T-helper 1 cell treated with Interleukin-12 subunit alpha and Interleukin-12 subunit beta and Interleukin-4 antibody, amounts not matched to agents 30 μg/mL and 1 μg/mL, for 36 hours (primary cell): ENCODE data around the gene LMBR1L.

Experiments used
- H3K27ac Mint-ChIP-seq: one replicate; pipeline ENCODE4 v1.8.0; 2021; ENCODE audit warnings: mild to moderate bottlenecking, mixed read lengths
- H3K27me3 Mint-ChIP-seq: one replicate; pipeline ENCODE4 v1.8.0; 2021; ENCODE audit warnings: low read depth, mixed read lengths
- H3K36me3 Mint-ChIP-seq: one replicate; pipeline ENCODE4 v1.8.0; 2021; ENCODE audit warnings: low read depth, mixed read lengths
- H3K4me1 Mint-ChIP-seq: one replicate; pipeline ENCODE4 v1.8.0; 2021; ENCODE audit warnings: low read depth, mixed read lengths
- H3K4me3 Mint-ChIP-seq: one replicate; pipeline ENCODE4 v1.8.0; 2021; ENCODE audit warnings: mild to moderate bottlenecking, moderate library complexity, mixed read lengths
- H3K9me3 Mint-ChIP-seq: one replicate; pipeline ENCODE4 v1.8.0; 2021; ENCODE audit warnings: mixed read lengths

LMBR1L gene

GRCh38 chr12:49097381-49097780, 13.3 kb downstream of the LMBR1L start:
- peaks cover 28% of the 10 kb centered on the region for H3K27me3 Mint-ChIP-seq
- H3K4me3 Mint-ChIP-seq = no peak overlapping the region
- H3K27ac Mint-ChIP-seq = no peak overlapping the region
- no peaks in the 10 kb centered on the region for H3K9me3 Mint-ChIP-seq
- H3K4me1 Mint-ChIP-seq = peaks cover 12% of the 10 kb centered on the region
- H3K36me3 Mint-ChIP-seq = peaks cover 35% of the 10 kb centered on the region

- Mint-ChIP-seq H3K4me3 (peak overlapping the region; percentile 32), H3K27ac (no peak overlapping the region), H3K36me3 (peaks cover 26% of the 10 kb centered on the region), H3K9me3 (no peaks in the 10 kb centered on the region), H3K4me1 (peaks cover 28% of the 10 kb centered on the region), H3K27me3 (peaks cover 51% of the 10 kb centered on the region)
Measured at GRCh38 chr12:49094975-49095365, 15.7 kb downstream of the LMBR1L start.

DNA sequence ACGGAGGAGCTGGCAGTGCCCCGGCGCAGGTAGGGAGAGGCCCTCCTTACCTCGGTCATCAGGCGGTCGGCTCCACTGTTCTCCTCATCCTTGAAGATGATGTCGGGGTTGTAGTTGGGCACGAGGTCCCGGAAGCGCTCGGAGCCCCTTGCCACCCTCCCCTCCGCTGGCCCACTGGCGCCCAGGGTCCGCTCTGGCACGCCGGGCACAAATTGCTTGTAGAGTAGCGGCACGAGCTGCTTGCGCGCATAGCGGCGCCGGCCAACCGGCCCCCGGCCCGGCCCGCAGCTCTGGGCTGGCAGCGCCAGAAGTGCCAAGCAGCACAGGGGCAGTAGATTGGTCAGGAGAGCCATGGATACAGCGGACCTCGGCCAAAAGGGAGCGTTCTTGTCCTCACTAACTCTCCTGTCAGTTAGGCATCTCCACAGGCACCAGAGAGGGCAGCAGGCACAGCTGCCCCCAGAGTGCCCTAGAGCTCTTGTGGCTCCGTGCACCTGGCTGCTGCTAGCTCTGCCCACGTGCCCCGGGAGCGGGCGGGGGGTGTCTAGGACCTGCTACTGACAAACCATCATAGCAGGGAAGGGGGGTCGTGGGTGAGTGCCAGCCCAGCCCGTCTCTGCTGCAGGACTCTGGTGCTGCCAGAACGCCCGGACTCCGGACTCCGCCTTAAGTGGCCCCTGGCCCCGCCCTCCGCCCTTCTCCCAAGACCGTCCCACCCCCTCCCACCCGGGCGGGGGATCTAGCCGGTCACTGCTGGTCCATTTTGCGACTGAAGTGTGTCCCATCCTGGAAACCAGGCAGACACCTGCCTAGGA, 16.3 kb downstream of the LMBR1L start, which contains the start of gene DHH:
Gene DHH (minus strand): TSS at position 642 of the 815 bp plus-strand sequence. CDS start 289 bp downstream, at position 353.
- no peaks in the 10 kb centered on the region for H3K9me3 Mint-ChIP-seq
- H3K27ac Mint-ChIP-seq = no peak within 1 kb of the TSS
- peak within 1 kb of the TSS; percentile 32 for H3K4me3 Mint-ChIP-seq
- peaks cover 55% of the 10 kb centered on the region for H3K27me3 Mint-ChIP-seq
- H3K36me3 Mint-ChIP-seq = peaks cover 22% of the 10 kb centered on the region
- peaks cover 31% of the 10 kb centered on the region for H3K4me1 Mint-ChIP-seq

DNA sequence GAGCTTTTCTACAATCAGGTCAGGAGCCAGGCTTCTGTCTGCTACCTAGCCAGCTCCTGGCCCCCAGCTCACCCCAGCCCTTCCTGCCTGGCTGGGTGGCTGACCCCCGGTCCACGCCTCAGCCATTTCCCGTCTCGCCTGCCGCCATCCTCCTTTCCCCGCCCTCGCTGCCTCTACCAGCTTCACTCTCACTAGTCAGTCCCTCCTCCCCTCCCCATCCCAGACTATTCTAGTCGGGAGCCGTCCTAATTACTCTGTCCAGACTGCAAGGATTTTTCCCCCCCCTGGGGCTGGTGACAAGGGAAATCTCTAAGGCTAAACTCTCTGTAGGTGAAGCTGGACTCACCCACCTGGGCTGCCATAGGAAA, 16.9 kb downstream of the LMBR1L start:
- H3K36me3 Mint-ChIP-seq = peaks cover 22% of the 10 kb centered on the region
- H3K9me3 Mint-ChIP-seq = no peaks in the 10 kb centered on the region
- no peak overlapping the region for H3K27ac Mint-ChIP-seq
- peaks cover 32% of the 10 kb centered on the region for H3K4me1 Mint-ChIP-seq
- H3K4me3 Mint-ChIP-seq = peak overlapping the region; percentile 14
- peaks cover 58% of the 10 kb centered on the region for H3K27me3 Mint-ChIP-seq

DNA sequence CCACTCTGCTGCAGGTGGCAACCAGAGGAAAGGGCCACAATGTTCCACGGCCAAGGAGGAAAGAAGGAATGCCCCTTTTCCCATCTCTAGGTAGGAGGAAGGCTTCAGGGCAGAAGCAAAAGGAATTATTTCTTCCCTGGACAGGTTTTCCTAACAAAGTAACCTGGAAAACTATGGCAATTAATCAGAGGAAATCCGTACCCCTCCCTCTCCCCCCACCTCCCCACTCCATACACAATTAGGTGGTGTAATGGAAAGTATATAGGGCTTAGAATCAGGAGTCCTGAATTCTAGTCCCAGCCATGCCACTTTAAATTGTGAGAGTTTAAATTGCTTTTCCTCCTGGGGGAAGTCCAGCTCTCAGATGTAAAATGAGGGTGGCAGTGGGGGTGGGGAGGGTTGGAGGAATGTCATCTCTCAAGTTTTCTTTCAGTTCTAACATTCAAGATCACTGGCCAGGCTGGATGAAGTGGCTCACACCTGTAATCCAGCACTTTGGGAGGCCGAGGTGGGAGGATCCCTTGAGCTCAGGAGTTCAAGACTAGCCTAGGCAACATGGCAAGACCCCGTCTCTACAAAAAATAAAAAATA, 17.7 kb downstream of the LMBR1L start:
- peaks cover 16% of the 10 kb centered on the region for H3K36me3 Mint-ChIP-seq
- no peak overlapping the region for H3K27ac Mint-ChIP-seq
- no peak overlapping the region for H3K4me3 Mint-ChIP-seq
- peaks cover 40% of the 10 kb centered on the region for H3K4me1 Mint-ChIP-seq
- H3K9me3 Mint-ChIP-seq = no peaks in the 10 kb centered on the region
- peaks cover 65% of the 10 kb centered on the region for H3K27me3 Mint-ChIP-seq

GRCh38 chr12:49092086-49092815, 18.4 kb downstream of the LMBR1L start:
- Mint-ChIP-seq H3K36me3 (peaks cover 15% of the 10 kb centered on the region), H3K27ac (no peak overlapping the region), H3K4me3 (peak overlapping the region; percentile 65), H3K27me3 (peaks cover 65% of the 10 kb centered on the region), H3K9me3 (no peaks in the 10 kb centered on the region), H3K4me1 (peaks cover 45% of the 10 kb centered on the region)

GRCh38 chr12:49091836-49092085, 18.9 kb downstream of the LMBR1L start:
- Mint-ChIP-seq H3K4me1 (peaks cover 49% of the 10 kb centered on the region), H3K4me3 (no peak overlapping the region), H3K27me3 (peaks cover 65% of the 10 kb centered on the region), H3K36me3 (peaks cover 14% of the 10 kb centered on the region), H3K27ac (no peak overlapping the region), H3K9me3 (no peaks in the 10 kb centered on the region)

DNA sequence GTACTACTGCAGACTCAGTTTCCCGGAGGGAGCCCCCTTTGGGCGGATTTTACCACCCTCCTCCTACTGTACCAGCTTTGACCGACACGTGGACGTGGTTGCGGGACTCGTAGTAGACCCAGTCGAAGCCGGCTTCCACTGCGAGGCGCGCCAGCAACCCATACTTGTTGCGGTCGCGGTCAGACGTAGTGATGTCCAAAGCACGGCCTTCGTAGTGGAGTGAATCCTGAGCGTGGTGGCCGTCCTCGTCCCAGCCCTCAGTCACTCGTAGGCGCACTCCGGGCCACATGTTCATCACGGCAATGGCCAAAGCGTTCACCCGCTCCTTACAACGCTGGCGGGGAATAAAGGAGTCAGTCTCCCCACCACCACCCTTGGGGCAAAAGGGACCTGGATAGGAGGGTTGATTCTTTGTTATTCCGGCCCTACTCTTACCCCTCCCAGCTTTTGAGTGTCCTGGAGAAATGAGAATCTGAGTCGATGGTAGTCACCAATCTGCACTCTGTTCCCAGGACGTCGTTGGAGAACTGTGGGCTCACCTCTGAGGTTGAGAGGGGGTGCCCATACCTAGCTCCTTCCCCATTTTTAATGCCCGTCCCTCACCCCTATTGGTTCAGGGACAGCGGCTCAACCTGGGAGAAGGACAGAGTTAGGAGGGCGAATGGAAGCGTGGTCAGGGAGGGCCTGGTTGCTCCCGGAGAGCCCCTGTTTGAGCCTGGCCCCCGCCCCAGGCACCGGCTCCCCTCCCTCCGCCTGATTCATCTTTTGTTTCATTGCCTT, 19.4 kb downstream of the LMBR1L start:
- no peak overlapping the region for H3K4me3 Mint-ChIP-seq
- H3K36me3 Mint-ChIP-seq = peaks cover 9% of the 10 kb centered on the region
- no peak overlapping the region for H3K27ac Mint-ChIP-seq
- H3K4me1 Mint-ChIP-seq = peaks cover 51% of the 10 kb centered on the region
- H3K9me3 Mint-ChIP-seq = no peaks in the 10 kb centered on the region
- peaks cover 65% of the 10 kb centered on the region for H3K27me3 Mint-ChIP-seq

GRCh38 chr12:49089821-49090773, 20.6 kb downstream of the LMBR1L start:
- Mint-ChIP-seq H3K9me3 (no peaks in the 10 kb centered on the region), H3K27me3 (peaks cover 58% of the 10 kb centered on the region), H3K4me1 (peaks cover 51% of the 10 kb centered on the region), H3K36me3 (peaks cover 2% of the 10 kb centered on the region), H3K4me3 (peak overlapping the region; percentile 81), H3K27ac (peak overlapping the region; percentile 65)

DNA sequence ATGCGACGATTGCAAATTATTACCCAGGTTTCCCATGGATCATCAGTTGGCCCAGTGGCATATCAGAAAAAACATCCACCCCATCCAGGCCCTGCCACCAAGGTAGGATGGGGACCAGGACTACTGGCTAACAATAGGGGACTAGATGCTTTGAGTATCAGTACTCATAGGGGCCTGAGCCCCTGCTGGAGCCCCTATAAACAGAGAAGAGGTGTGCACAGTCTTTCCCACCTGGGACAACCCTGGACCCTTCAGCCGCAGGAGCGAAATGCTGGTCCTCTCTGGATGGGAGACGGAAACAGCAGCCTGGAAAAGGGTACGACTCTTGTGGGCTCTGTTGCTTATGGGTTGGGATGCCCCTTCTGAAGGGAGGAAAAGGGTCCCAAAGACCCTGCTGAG, 21.7 kb downstream of the LMBR1L start:
- H3K4me1 Mint-ChIP-seq = peaks cover 50% of the 10 kb centered on the region
- no peaks in the 10 kb centered on the region for H3K9me3 Mint-ChIP-seq
- H3K4me3 Mint-ChIP-seq = no peak overlapping the region
- H3K36me3 Mint-ChIP-seq = no peaks in the 10 kb centered on the region
- H3K27me3 Mint-ChIP-seq = peaks cover 52% of the 10 kb centered on the region
- H3K27ac Mint-ChIP-seq = no peak overlapping the region

GRCh38 chr12:49088150-49088931, 22.3 kb downstream of the LMBR1L start:
- Mint-ChIP-seq H3K36me3 (no peaks in the 10 kb centered on the region), H3K4me1 (peaks cover 44% of the 10 kb centered on the region), H3K9me3 (no peaks in the 10 kb centered on the region), H3K4me3 (peak overlapping the region; percentile 34), H3K27ac (no peak overlapping the region), H3K27me3 (peaks cover 46% of the 10 kb centered on the region)

GRCh38 chr12:49086116-49086515, 24.5 kb downstream of the LMBR1L start:
- Mint-ChIP-seq H3K4me3 (no peak overlapping the region), H3K27me3 (peaks cover 31% of the 10 kb centered on the region), H3K4me1 (peaks cover 34% of the 10 kb centered on the region), H3K9me3 (no peaks in the 10 kb centered on the region), H3K27ac (no peak overlapping the region), H3K36me3 (no peaks in the 10 kb centered on the region)

GRCh38 chr12:49084438-49084837, 26.2 kb downstream of the LMBR1L start:
- Mint-ChIP-seq H3K4me3 (no peak overlapping the region), H3K9me3 (no peaks in the 10 kb centered on the region), H3K27ac (no peak overlapping the region), H3K27me3 (peaks cover 17% of the 10 kb centered on the region), H3K4me1 (peaks cover 21% of the 10 kb centered on the region), H3K36me3 (no peaks in the 10 kb centered on the region)
